ENCODE data around the gene TM9SF3. TPM values are rescaled to one million over a fixed set of nuclear protein-coding genes. Genes with fewer than 3 reads are reported as not detected.
"Not testable (repeated sequence)": the region's sequence is repeated elsewhere in the genome, so short reads cannot be mapped to it uniquely, and the experiment has no call there.

The TM9SF3 gene
- polyA plus RNA-seq, 4 donors = 189 to 247 (median 241) TPM

DNA sequence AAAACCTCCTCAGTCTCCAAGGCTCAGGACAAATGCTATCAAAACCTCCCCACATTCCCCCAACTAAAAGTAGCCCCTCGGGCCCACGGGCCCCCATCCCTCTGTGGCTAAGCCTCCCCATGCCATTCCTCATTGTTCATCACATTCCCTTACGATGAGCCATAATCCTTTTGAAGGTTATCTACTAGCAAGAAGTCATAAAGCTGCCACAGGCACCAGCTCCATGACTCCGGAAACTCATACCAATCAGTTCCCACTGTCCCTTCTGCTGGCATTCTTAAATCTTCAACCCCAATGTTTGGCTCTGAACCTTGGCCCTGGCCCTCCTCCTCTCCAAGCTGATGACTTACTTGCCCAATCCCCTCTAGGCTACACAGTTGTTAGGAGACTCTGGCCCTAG lies 19.4 kb upstream of the TM9SF3 start:
- DNase-seq (ENCODE audit: low read depth in 4 of 4, low spot score in 3 of 4) = no peak

DNA sequence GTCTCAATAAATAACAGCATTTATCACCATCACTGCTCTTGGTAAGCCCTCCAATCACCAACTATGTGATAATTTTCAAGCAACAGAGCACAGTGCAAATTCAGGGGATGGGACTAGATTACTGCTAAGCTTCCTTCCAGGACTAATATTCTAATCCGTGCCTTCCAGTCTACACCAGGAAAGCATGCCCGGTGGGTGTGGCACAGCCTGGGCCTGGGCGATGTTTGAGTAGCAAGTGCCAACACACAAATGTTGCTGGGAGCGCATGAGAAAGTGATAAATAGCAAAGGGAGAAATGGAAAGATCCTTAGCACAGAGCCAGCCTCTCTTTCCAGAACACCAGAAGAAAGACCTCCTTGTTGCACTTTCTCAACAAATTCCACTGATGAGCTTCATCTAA lies 13.5 kb upstream of the TM9SF3 start:
- DNase-seq (ENCODE audit: low read depth in 4 of 4, low spot score in 3 of 4) = no peak

DNA sequence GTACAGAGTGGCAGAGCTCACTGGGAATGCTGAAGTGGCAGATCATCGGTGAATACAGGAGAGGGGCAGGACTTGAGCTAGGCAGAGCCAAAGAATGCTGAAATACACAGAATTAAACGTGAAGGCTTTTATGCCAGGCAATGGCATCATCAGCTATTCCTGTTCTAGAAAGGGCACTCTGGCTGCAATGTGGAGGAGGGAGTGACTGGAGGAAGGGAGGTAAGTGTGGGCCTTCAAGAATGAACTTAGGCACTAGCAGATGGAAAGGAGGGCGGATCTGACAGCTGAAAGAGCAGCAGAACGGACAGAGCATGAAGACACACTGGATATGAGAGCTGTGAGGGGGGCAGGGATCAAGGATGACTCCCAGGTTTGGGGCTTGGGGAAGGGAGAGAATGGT lies 12.0 kb upstream of the TM9SF3 start:
- DNase-seq (ENCODE audit: low read depth in 4 of 4, low spot score in 3 of 4) = no peak

DNA sequence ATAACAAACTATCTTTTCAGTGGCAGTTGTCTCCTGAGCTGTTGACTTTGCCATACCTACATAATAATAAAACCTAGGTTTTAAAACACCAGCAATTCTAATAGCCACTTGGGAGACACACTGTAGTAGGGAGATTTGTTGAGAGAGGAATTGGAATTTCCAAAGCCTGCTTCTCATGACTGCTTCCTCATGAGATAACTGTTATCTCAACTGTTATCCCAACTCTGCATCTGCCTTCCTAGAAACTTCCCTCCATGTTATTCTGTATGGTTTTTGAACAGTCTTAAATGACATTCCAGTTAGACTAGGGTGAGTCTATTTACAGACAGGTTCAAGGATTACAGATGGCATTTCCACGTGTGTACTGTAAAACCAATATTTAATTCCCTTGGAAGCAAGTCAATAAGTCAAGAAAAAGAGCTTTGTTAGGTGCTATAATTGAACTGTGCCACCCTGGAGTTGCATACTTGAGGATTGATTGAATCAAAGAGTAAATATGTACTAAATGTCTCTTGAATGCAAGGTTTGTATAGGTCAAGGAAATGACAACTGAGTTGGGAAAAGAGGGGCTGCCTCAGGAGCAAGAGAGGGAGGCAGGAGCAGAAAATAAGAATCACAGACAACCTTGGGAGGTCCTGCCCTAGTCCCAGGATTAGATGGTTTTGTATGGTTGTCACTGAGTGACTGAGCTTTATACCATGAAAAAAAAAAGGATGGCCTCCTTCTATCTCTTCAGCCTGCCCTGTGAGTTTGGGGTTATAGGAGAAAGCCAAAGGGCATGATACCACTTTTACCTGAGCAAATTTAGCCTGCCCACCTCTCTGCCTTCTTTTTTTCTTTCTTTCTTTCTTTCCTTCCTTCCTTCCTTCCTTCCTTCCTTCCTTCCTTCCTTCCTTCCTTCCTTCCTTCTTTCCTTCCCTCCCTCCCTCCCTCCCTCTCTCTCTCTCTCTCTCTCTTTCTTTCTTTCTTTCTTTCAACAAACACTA lies 9.9 kb upstream of the TM9SF3 start:
- no peak for DNase-seq (ENCODE audit: low read depth in 4 of 4, low spot score in 3 of 4)

DNA sequence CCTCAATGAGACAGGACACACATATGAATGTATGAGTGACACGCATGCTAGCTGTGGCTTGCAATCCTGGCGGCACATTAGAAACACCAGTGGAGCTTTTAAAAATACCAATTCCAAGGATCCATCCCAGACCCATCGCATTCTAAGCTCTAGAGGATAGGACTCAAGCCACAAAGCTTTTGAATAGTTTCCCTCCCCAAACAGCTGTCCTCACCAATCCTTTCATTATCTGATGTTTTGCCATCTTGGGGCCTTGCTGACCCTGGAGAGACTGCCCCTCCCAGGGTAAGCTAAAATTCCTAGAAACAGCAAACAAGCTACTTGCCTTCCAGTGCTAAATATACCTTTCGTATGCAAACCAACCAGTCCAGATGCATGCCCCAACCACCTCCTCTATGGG lies 8.9 kb upstream of the TM9SF3 start:
- no peak for DNase-seq (ENCODE audit: low read depth in 4 of 4, low spot score in 3 of 4)

DNA sequence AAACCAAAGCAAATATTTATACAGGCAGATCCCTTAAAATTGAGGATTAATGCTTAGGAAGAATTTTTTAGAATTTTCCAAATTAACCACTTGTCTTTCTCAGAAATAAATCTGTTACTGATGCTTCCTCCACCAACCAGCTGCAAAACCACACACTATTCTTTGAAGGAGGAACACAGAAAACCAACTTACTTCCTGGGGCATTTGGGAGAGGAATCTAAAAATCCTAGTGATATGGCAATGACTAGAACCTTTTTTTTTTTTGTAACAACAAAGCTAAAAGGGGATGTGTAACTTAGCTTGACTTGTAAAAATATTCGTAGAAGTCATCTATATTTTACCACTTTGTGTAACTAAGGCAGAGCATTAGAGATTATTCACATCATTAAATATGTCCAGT lies 5.1 kb upstream of the TM9SF3 start:
- DNase-seq (ENCODE audit: low read depth in 4 of 4, low spot score in 3 of 4) = no peak

DNA sequence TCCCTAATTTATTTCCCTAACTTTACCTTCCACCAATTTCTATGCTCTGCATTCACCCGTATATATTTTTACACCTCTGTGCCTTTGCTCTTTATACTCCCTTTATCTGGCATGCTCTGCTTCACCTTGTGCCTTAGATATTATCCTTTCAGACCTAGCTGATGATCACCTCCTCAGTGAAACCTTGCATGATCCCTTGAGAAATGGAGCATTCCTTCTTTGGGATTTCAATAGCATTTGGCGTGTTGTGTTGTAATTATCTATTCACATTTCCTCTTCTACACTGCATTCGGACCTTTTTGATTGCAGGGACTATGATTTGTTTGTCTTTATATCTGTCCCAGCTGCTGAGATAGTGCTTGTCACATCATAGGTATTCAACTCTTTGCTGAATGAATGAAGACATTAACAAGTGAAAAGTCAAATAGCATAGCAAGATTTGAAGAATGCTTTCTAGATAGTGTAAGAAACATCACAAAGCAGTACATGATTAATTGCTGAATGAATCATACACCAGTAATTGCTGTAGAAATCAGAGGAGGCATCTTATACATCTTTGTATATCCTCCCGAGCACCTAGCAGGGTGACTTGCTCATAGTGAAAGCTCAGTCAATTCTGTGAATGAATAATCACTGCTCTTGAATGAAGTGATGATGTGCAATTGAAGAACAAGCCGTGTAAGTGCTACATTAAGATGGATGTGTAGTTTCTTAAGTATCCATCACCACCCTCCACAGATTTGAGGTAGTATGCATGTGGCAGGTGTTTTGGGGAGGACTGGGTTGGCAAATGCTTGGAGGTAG lies 2.0 kb upstream of the TM9SF3 start:
- no peak for DNase-seq (ENCODE audit: low read depth in 4 of 4, low spot score in 3 of 4)

DNA sequence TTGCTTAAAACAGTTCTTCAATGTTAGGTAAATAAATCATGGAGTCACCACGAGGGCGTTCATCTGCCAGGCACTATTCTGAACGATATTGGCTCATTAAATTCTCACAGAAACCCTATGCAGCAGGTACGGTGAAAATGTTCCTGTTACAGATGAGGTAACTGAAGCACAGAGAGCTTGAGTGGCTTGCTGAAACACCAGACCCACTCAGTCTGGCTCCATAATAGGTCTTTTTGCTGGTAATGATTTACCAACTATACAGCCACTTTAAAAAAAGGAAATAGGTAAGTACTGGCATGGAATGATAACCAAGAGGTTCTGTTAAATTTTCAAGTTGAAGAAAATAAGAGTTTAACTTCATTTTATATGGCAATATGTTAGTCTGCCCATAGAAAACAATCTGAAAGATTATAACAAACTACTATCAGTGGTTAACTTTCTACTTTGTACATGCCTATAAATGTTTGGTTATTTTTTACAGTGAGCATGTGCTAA lies 1.3 kb upstream of the TM9SF3 start:
- DNase-seq (ENCODE audit: low read depth in 4 of 4, low spot score in 3 of 4) = peak in 1 of 4 donors; percentile 2

DNA sequence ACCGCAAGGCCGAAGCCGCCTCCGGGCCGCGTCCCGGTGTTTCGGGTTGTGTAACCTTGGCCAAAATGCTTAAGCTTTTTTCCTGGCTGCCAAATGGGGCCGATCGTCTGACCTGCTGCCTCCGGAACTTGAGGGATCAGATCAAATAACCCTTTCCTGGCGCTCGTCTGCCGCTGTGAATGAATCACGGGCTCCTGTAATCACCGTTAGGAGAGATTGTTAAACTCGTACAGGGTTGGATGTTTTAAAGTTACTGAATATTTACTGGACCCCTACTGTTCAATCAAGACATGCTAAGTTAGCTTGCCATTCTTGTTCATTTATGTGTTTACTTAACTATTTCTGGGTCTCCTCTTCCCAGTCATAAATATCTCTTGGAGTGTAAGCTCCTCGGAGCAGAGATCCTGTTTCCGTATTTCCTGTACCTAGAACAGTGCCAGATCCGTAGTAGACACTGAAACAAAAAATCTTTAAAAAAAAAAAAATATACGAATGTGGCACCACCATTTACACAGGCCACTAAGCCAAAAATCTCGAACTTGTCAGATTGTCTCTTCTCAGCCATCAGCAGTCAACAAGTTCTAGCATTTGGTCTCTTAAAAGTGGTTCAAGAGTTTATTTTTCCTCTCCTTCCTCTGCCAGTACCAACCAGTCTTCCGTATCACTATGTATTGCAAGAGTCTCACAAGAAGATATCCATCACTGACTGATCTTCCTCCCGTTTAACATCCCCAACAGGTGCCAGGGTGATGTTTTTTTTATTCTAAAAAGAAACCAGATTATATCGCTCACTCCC lies 650 bp upstream of the TM9SF3 start:
- DNase-seq (ENCODE audit: low read depth in 4 of 4, low spot score in 3 of 4) = peak; percentile 30 to 62 (median 48)

DNA sequence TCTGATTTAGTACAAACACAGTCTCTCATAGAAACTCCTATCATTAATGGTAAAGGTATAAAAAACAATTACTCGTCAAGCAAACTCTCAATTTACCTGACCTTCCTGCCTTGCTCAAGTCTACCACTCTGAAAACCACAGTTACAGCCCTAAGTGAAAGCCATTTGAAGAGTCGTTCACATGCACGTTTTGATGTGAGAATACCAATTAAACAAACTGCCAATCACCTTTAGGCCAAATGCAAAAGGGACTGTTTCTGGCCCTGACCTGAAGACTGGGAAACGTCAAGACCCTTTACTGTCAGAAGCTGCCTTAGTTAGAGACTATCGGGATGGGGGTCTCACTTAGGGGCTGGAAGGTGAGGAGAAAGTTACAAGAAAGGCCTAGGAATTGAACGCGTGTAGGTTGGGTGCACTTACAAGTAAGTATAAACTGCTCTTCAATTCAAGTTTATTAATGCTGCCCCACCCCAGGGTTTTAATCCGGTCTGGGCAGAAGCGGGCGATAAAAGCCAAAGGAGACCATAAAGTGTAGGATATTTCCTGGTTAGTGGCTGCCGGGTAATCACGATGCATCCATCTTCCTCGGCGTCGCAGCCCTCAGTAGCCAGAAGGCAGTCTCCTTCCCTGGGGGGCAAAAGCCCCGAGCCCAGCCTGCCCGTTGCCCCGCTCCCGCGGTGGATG lies 935 bp downstream of the TM9SF3 start:
- peak in 2 of 4 donors; percentile 3 to 28 for DNase-seq (ENCODE audit: low read depth in 4 of 4, low spot score in 3 of 4)

DNA sequence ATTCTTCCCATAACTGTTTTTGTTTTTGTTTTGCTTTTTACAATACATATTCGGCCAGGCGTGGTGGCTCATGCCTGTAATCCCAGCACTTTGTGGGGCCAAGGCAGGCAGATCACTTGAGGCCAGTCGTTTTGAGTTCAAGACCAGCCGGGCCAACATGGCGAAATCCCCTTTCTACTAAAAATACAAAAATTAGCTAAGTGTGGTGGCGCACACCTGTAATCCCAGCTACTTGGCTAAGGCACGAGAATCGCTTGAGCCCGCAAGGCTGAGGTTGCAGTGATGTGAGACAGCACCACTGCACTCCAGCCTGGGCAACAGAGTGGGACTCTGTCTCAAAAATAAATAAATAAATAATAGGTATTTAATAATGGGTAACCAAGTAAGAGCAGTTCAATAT lies 2.3 kb downstream of the TM9SF3 start:
- DNase-seq (ENCODE audit: low read depth in 4 of 4, low spot score in 3 of 4) = no peak

DNA sequence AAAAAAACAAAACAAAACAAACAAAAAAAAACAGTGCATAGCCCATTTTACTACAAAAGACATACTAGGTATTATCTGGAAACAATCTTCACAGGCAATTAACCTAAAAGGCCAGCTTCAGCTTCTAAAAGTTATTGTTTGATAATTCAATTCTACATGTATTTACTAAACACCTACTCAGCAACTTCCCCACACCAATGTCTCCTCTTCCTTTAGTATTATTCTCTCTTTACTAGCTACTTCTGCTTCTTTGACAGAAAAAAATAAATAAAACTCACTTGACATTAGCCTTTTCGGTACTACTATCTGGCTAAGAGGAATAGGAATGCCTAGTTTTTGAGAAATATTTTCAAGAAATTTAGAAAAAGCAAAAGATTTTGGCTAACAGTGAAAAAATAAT lies 2.8 kb downstream of the TM9SF3 start:
- DNase-seq (ENCODE audit: low read depth in 4 of 4, low spot score in 3 of 4) = no peak

DNA sequence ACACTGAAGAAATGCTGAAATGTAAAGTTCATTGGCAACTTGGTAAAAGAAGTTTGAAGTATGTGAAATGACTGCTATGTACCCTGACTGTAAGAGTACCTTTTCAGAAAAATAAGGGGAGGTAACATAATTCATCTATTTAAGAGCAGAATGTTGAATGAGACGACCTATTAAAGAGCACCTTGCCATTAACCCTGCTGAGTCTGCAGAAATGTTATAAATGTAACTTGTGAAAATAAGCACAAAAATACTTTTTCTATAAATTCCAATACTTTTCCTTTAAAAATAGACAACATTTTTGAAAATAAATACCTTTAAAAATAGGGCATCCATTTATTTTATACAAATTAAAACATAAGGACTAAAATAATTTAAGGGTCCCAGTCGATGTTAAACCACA lies 7.7 kb downstream of the TM9SF3 start:
- no peak for DNase-seq (ENCODE audit: low read depth in 4 of 4, low spot score in 3 of 4)

DNA sequence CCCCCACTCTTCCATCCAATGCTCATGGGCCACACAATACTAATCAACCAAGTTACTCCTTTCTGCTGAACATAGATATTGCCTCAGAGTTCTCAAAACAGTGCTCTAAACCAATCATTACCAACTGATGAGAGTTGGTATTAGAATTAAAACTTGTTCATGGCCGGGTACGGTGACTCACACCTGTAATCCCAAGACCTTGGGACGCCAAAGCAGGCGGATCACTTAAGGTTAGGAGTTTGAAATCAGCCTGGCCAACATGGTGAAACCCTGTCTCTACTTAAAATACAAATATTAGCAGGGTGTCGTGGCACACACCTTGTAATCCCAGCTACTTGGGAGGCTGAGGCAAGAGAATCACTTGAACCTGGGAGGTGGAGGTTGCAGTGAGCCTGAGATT lies 8.2 kb downstream of the TM9SF3 start:
- no peak for DNase-seq (ENCODE audit: low read depth in 4 of 4, low spot score in 3 of 4)

DNA sequence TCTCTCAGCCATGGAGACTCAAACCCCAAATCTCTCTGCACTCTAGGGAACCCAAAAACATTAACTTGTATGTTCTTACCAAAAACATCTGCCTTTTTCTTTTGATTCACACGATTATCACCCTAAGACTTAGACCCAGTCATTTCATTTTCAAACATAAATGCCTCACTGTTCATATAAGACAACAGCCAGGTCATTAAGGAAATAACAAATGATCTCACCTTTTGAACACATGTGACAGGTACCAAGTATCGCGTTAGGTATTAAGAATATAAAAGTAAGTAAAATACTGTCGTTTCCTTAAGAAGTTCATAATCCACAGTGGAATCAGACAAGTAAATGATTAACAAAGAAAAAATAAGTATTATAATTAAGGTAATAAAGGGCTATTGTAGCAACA lies 8.8 kb downstream of the TM9SF3 start:
- no peak for DNase-seq (ENCODE audit: low read depth in 4 of 4, low spot score in 3 of 4)

DNA sequence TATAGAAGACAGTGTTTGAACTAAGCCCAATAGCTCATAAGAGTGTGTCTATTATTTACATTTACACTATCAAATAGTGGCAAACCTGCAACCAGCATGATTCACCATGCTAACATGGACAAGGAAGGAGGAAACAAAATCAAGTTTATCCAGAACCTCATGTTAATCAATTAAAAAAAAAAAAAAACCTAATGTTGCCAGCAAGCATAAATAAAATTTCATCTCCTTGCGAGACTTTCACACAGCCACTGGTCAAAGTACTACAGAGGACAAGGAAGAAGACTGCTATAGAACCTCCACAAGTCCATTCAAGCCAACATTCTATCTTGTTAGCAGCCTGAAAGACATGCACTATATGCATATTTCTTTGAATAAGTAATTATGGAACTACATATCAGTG lies 9.7 kb downstream of the TM9SF3 start:
- no peak for DNase-seq (ENCODE audit: low read depth in 4 of 4, low spot score in 3 of 4)

DNA sequence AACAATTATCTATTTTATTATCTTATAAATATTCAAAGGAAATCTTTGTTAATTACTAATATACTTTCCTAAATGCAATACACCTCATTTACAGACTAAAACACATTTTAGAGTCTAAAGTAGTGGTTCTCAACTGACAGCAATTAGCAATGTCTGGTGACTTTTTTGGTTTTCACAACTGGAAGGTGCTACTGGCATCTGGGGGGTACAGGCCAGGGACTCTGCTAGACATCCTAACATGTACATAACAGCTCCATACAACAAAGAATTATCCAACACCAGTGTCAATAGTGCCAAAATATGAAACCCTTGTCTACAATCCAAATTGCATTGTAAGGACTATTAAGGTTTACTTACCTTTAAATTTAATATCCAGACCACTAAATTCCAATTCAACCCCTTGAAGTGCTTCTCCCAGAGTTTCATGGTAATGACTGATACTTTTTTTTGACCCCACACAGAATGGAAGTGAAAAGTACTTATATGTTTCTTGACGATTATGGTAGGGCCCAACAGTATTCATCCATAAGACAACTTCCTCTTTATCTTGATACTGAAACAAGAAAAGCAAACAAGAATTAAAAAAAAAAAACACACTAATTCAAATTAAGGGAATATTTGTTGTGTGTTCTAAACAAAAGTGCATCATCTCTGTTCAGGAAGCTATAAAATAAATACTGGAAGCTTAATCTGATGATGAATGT lies 10.4 kb downstream of the TM9SF3 start:
- DNase-seq (ENCODE audit: low read depth in 4 of 4, low spot score in 3 of 4) = no peak

DNA sequence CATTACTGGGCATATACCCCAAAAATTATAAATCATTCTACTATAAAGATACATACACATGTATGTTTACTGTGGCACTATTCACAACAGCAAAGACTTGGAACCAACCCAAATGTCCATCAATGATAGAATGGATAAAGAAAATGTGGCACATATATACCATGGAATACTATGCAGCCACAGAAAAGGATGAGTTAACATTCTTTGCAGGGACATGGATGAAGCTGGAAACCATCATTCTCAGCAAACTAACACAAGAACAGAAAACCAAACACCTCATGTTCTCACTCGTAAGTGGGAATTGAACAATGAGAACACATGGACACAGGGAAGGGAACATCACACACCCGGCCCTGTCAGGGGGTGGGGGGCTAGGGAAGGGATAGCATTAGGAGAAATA lies 12.2 kb downstream of the TM9SF3 start:
- DNase-seq (ENCODE audit: low read depth in 4 of 4, low spot score in 3 of 4) = not testable (repeated sequence)

DNA sequence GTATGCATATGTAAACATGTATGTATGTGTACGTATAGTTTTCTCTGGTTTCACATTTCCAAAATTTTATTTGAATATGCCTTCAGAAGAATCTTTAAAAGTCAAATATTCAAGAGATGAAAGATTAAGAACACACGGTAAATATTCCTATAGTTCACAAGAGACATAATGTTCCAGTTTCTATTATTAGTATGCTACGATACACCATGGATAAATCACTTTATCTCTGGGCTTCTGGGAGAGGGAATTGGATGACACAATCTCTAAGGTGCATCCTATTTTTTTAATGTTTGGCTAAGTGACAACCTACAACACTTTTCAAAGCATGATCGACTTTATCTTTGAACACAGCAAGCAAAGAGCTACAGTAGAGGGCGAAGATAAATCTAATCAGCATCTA lies 13.8 kb downstream of the TM9SF3 start:
- no peak for DNase-seq (ENCODE audit: low read depth in 4 of 4, low spot score in 3 of 4)

Measured in right renal pelvis (tissue), 4 donors.